A549 (cell line): ENCODE results near the gene LEFTY1. TPM values are rescaled to one million over a fixed set of nuclear protein-coding genes. Genes with fewer than 3 reads are reported as not detected.
"Not testable (repeated sequence)": the region's sequence is repeated elsewhere in the genome, so short reads cannot be mapped to it uniquely, and the experiment has no call there.

Source experiments
- ATAC-seq, 2 experiments: fragments of 200-7000 bp in 1 of 2; fragments of >200 bp in 1 of 2; cut with Nextera tagmentation in 1 of 2; cut with Tn5 transposase in 1 of 2; 3 replicates each; pipeline versions ENCODE4 v1.8.0 to v1.9.1; 2018 to 2020; ENCODE audit warnings: mild to moderate bottlenecking in 1 of 2, moderate library complexity in 1 of 2
- CTCF ChIA-PET: fragments of 300-600 bp; sonication (Branson Sonifier 250); formaldehyde crosslinking; extraction: SDS; loops from one replicate; lab custom pipeline; 2021; ENCODE audit warnings: antibody characterized with exemption, inconsistent platforms; lab: Yijun Ruan, JAX
- POLR2A ChIA-PET: fragments of 350-600 bp; formaldehyde crosslinking; extraction: SDS; loops from one replicate; lab custom pipeline; 2021; ENCODE audit warnings: antibody characterized with exemption, inconsistent platforms; lab: Yijun Ruan, JAX
- DNase-seq, 2 experiments: peaks; one replicate each; pipeline versions ENCODE4 v3.0.0 to v3.0.0-alpha.2; 2011 to 2016; ENCODE audit warnings: low read depth in 1 of 2, low spot score in 1 of 2
- FAIRE-seq: peaks from 2 replicates; lab custom pipeline; 2011; peaks lifted over from hg19 to GRCh38; lab: Jason Lieb, UNC
- H3K27ac ChIP-seq, 2 experiments: fragments of >200 bp; sonication (Bioruptor Twin); formaldehyde crosslinking; 3 replicates each; pipeline ENCODE4 v1.5.1; 2016 to 2017
- H3K4me1 ChIP-seq: fragments of >200 bp; sonication (Bioruptor Twin); formaldehyde crosslinking; 3 replicates; pipeline ENCODE4 v1.6.1; 2016
- H3K4me2 ChIP-seq: fragments of >200 bp; sonication (Bioruptor Twin); formaldehyde crosslinking; 3 replicates; pipeline ENCODE4 v1.6.1; 2016
- H3K4me3 ChIP-seq: fragments of >200 bp; sonication (Bioruptor Twin); formaldehyde crosslinking; 3 replicates; pipeline ENCODE4 v1.5.1; 2016
- H3K9me3 ChIP-seq: fragments of >200 bp; sonication (Bioruptor Twin); formaldehyde crosslinking; 3 replicates; pipeline ENCODE4 v1.6.1; 2016
- CBX2 ChIP-seq: fragments of 200-600 bp; sonication (generic); IDR thresholded peaks from 2 replicates; pipeline ENCODE4 v1.6.1; 2016; ENCODE audit warnings: low read depth, mild to moderate bottlenecking, borderline replicate concordance
- E2F6 ChIP-seq: IDR thresholded peaks from 2 replicates; pipeline ENCODE4 v1.6.1; 2012; ENCODE audit warnings: low read depth, borderline replicate concordance
- FOSL2 ChIP-seq, 2 experiments: fragments of 450-650 bp in 1 of 2; fragments of >200 bp in 1 of 2; sonication (Bioruptor Twin) in 1 of 2; formaldehyde crosslinking; IDR thresholded peaks; 2 replicates each; pipeline versions ENCODE4 v1.5.0 to v1.6.1; 2016 to 2020; ENCODE audit warnings: mild to moderate bottlenecking in 1 of 2, moderate library complexity in 1 of 2
- HDAC2 ChIP-seq: fragments of 200-600 bp; sonication (generic); IDR thresholded peaks from 2 replicates; pipeline ENCODE4 v1.6.1; 2016
- HOXA7 ChIP-seq: fragments of 250-450 bp; sonication (Bioruptor Pico); IDR thresholded peaks from 2 replicates; pipeline ENCODE4 v1.5.0; 2020; ENCODE audit warnings: mild to moderate bottlenecking, moderate library complexity
- JUN ChIP-seq, 2 experiments: fragments of >200 bp; sonication (Bioruptor Twin); formaldehyde crosslinking; IDR thresholded peaks; 2 replicates in 1 of 2; 3 replicates in 1 of 2; pipeline ENCODE4 v1.6.1; 2016 to 2017
- KDM1A ChIP-seq: fragments of 200-600 bp; sonication (generic); IDR thresholded peaks from 2 replicates; pipeline ENCODE4 v1.6.1; 2016; ENCODE audit warnings: low read depth, mild to moderate bottlenecking
- MAFK ChIP-seq: fragments of 450-650 bp; IDR thresholded peaks from 2 replicates; pipeline ENCODE4 v1.6.1; 2014; ENCODE audit not compliant: partially characterized antibody
- MAZ ChIP-seq: fragments of 150-350 bp; IDR thresholded peaks from 2 replicates; pipeline ENCODE4 v1.6.1; 2014; ENCODE audit warnings: antibody characterized with exemption, low read depth, low read length, borderline replicate concordance
- NPAS2 ChIP-seq: fragments of 250-450 bp; sonication (Bioruptor Pico); IDR thresholded peaks from 2 replicates; pipeline ENCODE4 v1.8.0; 2022; ENCODE audit warnings: mild to moderate bottlenecking, moderate library complexity, borderline replicate concordance
- POLR2A ChIP-seq: IDR thresholded peaks from 2 replicates; pipeline ENCODE4 v1.6.1; 2012; ENCODE audit warnings: mild to moderate bottlenecking, low read length
- POLR2AphosphoS2 ChIP-seq: conservative IDR thresholded peaks from 2 replicates; pipeline ENCODE4 v1.6.1; 2012; ENCODE audit warnings: low read length, improper control_type of control experiment, inconsistent platforms
- RCOR1 ChIP-seq: fragments of 150-350 bp; IDR thresholded peaks from 2 replicates; pipeline ENCODE4 v1.6.1; 2014; ENCODE audit warnings: antibody characterized with exemption, low read length, low read depth
- REST ChIP-seq: fragments of 200-600 bp; sonication (generic); IDR thresholded peaks from 2 replicates; pipeline ENCODE4 v1.6.1; 2016; ENCODE audit warnings: antibody characterized with exemption, mild to moderate bottlenecking, moderate library complexity
- SMC3 ChIP-seq: fragments of >200 bp; sonication (Bioruptor Twin); formaldehyde crosslinking; IDR thresholded peaks from 3 replicates; pipeline ENCODE4 v1.6.1; 2018; ENCODE audit warnings: inconsistent platforms
- ZSCAN20 ChIP-seq: fragments of 250-450 bp; sonication (Bioruptor Pico); IDR thresholded peaks from 2 replicates; pipeline ENCODE4 v1.8.0; 2022; ENCODE audit warnings: mild to moderate bottlenecking, moderate library complexity
- WGBS: methylation state at CpG from one replicate; pipeline ENCODE4 v1.1.6; 2017; ENCODE audit errors: missing lambda C conversion rate; 5-methylcytosine and 5-hydroxymethylcytosine counted together
- polyA plus RNA-seq, 4 experiments: library from polyadenylated mRNA; depleted of rRNA in 3 of 4; stranded (reverse); fragments of >200 nt; fragmentation: RNase III in 1 of 4; extraction: RNeasy Plus Mini Kit Qiagen cat#74134 plus additional on column Dnase treatment in 1 of 4; gene quantifications; 2 replicates in 3 of 4; 3 replicates in 1 of 4; pipeline ENCODE4 v1.2.3, GENCODE V29; 2011 to 2017

LEFTY1 gene
- polyA plus RNA-seq, 2 of the 4 experiments (the other 2 are of a cell fraction), result 0.10 to 1.00 TPM

- 68% methylated on average over 3 of the region's 3 CpGs for WGBS
- Histone ChIP-seq H3K9me3 (no peaks in the 10 kb centered on the region), H3K4me3 (no peak overlapping the region), H3K4me1 (0 out of 3 replicates have a peak, but pooled peaks cover 3% of the 10 kb centered on the region), H3K27ac (no peak overlapping the region), H3K4me2 (no peak overlapping the region)
- no peak for TF ChIP-seq FOSL2 (IDR thresholded peaks at IDR 0.05)
- no peak for TF ChIP-seq FOSL2 (CRISPR knock-in tag; IDR thresholded peaks at IDR 0.05)
- no peak for TF ChIP-seq MAZ
- no peak for TF ChIP-seq ZSCAN20 (CRISPR knock-in tag)
- no peak for DNase-seq
- ChIA-PET CTCF (interaction anchor here (0.6 to 3.0 kb wide), 7 partner anchors 14 to 461 kb away, joined by 3 to 10 read pairs (median 4); no protein-coding TSS in a partner anchor), POLR2A (interaction anchor here (1.2 kb wide), 1 partner anchor 13 kb away, joined by 6 read pairs; the partner anchor contains the start of gene PYCR2)
- no peak for FAIRE-seq
- ATAC-seq, result no peak
Measured at GRCh38 chr1:225936523-225936922, 47.6 kb upstream of the LEFTY1 start.

- CTCF ChIA-PET, result interaction anchor here (0.6 to 3.0 kb wide), 6 partner anchors 13 to 461 kb away, joined by 3 to 10 read pairs (median 6); no protein-coding TSS in a partner anchor
- POLR2A ChIA-PET, result interaction anchor here (1.2 kb wide), 1 partner anchor 12 kb away, joined by 6 read pairs; the partner anchor contains the start of gene PYCR2
- not testable (repeated sequence) for H3K4me2 ChIP-seq, FAIRE-seq, H3K4me3 ChIP-seq, ATAC-seq, H3K27ac ChIP-seq, H3K4me1 ChIP-seq, H3K9me3 ChIP-seq, DNase-seq
- WGBS, result 74% methylated on average over 8 of the region's 8 CpGs
Measured at GRCh38 chr1:225936086-225936485, 47.1 kb upstream of the LEFTY1 start.

GRCh38 chr1:225934711-225935110 lies 45.8 kb upstream of the LEFTY1 start:
- no peaks in the 10 kb centered on the region for H3K9me3 ChIP-seq
- 0 out of 3 replicates have a peak, but pooled peaks cover 3% of the 10 kb centered on the region for H3K4me1 ChIP-seq
- H3K4me3 ChIP-seq, result no peak overlapping the region
- FAIRE-seq (no peak), ATAC-seq (no peak), DNase-seq (no peak)
- H3K4me2 ChIP-seq, result no peak overlapping the region
- 83% methylated on average over 5 of the region's 5 CpGs for WGBS
- TF ChIP-seq HDAC2 (no peak), NPAS2 (no peak), REST (no peak), MAFK (no peak), SMC3 (no peak), RCOR1 (no peak), HOXA7 (CRISPR knock-in tag) (no peak), POLR2AphosphoS2 (no peak), KDM1A (no peak), CBX2 (no peak), POLR2A (no peak), MAZ (no peak), E2F6 (no peak)
- no peak overlapping the region for H3K27ac ChIP-seq
- ChIA-PET POLR2A (no interaction called here), CTCF (interaction anchor here (0.8 to 3.0 kb wide), 4 partner anchors 23 to 460 kb away, joined by 3 to 10 read pairs (median 8); no protein-coding TSS in a partner anchor)

- DNase-seq, result peak in 1 of 2 experiments; percentile 30
- no peak for FAIRE-seq
- ChIA-PET POLR2A (interaction anchor here (1.2 kb wide), 1 partner anchor 9 kb away, joined by 5 read pairs; the partner anchor contains the start of gene PYCR2), CTCF (interaction anchor here (1.0 to 2.1 kb wide), 2 partner anchors 22 to 43 kb away, joined by 3 to 8 read pairs; no protein-coding TSS in a partner anchor)
- H3K27ac ChIP-seq, result no peak overlapping the region
- H3K4me2 ChIP-seq, result no peak overlapping the region
- ATAC-seq, result peak in 1 of 2 experiments; percentile 82; a peak in 2 of 6 replicates
- H3K4me1 ChIP-seq, result 0 out of 3 replicates have a peak, but pooled peaks cover 3% of the 10 kb centered on the region
- WGBS, result 46% methylated on average over 2 of the region's 2 CpGs
- no peak for TF ChIP-seq FOSL2 (IDR thresholded peaks at IDR 0.05)
- TF ChIP-seq FOSL2 (CRISPR knock-in tag; IDR thresholded peaks at IDR 0.05), result peak; percentile 58
- TF ChIP-seq JUN (IDR thresholded peaks at IDR 0.05), result no peak
- TF ChIP-seq, all 56 proteins: peak for 1
- Histone ChIP-seq H3K9me3 (no peaks in the 10 kb centered on the region), H3K4me3 (no peak overlapping the region)
Measured at GRCh38 chr1:225933072-225933471, 44.1 kb upstream of the LEFTY1 start.
